Bronchial epithelial cell (primary cell): ENCODE measurements around the gene LONP1. TPM values are rescaled to one million over a fixed set of nuclear protein-coding genes. Genes with fewer than 3 reads are reported as not detected.
A peak's percentile ranks its signal among the peaks of the same experiment; 100 is the strongest.

Experiments
- DNase-seq: peaks from one replicate; pipeline ENCODE4 v3.0.0-alpha.2; 2010; ENCODE audit warnings: low read depth
- FAIRE-seq: peaks from 2 replicates; lab custom pipeline; 2011; peaks lifted over from hg19 to GRCh38; lab: Jason Lieb, UNC
- H3K27me3 ChIP-seq: 2 replicates; pipeline ENCODE4 v1.5.1; 2011; ENCODE audit warnings: low read length; ENCODE audit not compliant: control insufficient read depth, insufficient read depth
- H3K36me3 ChIP-seq: 2 replicates; pipeline ENCODE4 v1.5.1; 2011; ENCODE audit warnings: low read length; ENCODE audit not compliant: control insufficient read depth, insufficient read depth
- H3K4me3 ChIP-seq: 2 replicates; pipeline ENCODE4 v1.5.1; 2011; ENCODE audit warnings: mild to moderate bottlenecking, low read depth, low read length, control low read depth
- CTCF ChIP-seq: IDR thresholded peaks from 2 replicates; pipeline ENCODE4 v1.5.1; 2011; ENCODE audit warnings: mild to moderate bottlenecking, moderate library complexity, low read length, control low read depth, inconsistent platforms; ENCODE audit not compliant: insufficient read depth, severe bottlenecking
- total RNA-seq: library from RNA; depleted of rRNA; stranded (reverse); fragments of >200 nt; gene quantifications from 2 replicates; pipeline ENCODE4 v1.2.1, GENCODE V29; 2014

Gene LONP1
- total RNA-seq, 1 donor from 2014 or later, result 220 TPM

- Histone ChIP-seq H3K27me3 (no peaks in the 10 kb centered on the region), H3K4me3 (peak overlapping the region; percentile 64), H3K36me3 (peaks cover 3% of the 10 kb centered on the region)
- FAIRE-seq (no peak), DNase-seq (no peak)
- TF ChIP-seq CTCF, result no peak
These were observed 33.7 kb downstream of the LONP1 start for GRCh38 chr19:5686326-5686646.

DNA sequence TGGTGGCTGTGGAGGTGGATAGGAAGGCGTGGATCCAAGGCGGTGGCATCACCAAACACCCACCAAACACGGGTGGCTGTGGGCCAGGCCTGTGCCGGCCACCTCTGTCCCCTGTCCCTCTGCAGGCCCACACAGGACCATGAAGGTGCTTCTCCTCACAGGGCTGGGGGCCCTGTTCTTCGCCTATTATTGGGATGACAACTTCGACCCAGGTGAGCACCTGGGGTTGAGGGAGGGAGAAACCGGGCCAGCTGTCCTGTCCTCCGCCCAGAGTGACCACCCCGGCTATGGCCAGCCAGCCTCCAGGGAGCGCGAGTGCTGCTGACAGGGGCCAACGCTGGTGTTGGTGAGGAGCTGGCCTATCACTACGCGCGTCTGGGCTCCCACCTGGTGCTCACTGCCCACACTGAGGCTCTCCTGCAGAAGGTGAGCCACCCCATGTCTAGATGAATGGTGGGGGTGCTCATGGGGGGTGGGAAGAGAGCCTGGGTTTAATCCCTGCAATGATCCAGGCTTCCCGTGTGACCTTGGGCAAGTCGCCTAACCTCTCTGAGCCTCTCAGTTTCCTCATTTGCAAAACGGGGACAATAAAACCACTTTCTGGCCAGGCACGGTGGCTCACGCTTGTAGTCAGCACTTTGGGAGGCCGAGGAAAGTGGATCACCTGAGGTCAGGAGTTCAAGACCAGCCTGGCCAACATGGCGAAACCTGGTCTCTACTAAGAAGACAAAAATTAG lies 35.1 kb downstream of the LONP1 start:
- no peaks in the 10 kb centered on the region for H3K27me3 ChIP-seq
- TF ChIP-seq CTCF, result no peak
- no peak overlapping the region for H3K4me3 ChIP-seq
- FAIRE-seq, result no peak
- no peak for DNase-seq
- no peaks in the 10 kb centered on the region for H3K36me3 ChIP-seq

DNA sequence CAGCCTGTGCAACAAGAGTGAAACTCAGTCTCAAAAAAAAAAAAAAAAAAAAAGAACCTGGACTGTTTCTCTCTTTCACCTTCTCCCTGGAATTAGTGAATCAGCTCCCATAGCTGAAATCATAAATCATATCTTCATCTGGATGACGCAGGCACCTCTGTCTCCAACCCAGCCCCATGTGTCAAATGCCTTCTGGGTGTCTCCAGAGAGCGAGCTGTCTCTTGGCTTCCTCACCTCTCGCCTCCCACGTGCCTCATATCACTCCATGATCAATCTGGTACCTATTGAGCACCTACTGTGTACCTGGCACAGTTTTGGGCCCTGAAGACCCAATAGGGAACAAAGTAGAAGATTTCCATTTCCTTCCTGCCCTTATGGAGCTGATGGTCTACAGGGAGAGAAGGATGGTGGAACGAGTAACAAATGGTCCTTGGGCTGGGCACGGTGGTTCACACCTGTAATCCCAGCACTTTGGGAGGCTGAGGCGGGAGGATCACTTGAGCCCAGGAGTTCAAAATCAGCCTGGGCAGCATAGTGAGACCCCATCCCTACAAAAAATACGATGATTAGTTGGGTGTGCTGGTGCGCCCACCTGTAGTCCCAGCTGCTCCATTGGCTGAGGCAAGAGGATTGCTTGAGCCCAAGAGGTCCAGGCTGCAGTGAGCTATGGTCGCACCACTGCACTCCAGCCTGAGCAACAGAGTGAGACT lies 36.6 kb downstream of the LONP1 start:
- FAIRE-seq, result no peak
- DNase-seq, result no peak
- peaks cover under 1% of the 10 kb centered on the region for H3K36me3 ChIP-seq
- no peaks in the 10 kb centered on the region for H3K27me3 ChIP-seq
- H3K4me3 ChIP-seq, result no peak overlapping the region
- no peak for TF ChIP-seq CTCF

GRCh38 chr19:5682107-5682482 lies 37.9 kb downstream of the LONP1 start:
- H3K4me3 ChIP-seq, result no peak overlapping the region
- no peaks in the 10 kb centered on the region for H3K27me3 ChIP-seq
- no peak for TF ChIP-seq CTCF
- H3K36me3 ChIP-seq, result peaks cover 5% of the 10 kb centered on the region
- DNase-seq (no peak), FAIRE-seq (no peak)

DNA sequence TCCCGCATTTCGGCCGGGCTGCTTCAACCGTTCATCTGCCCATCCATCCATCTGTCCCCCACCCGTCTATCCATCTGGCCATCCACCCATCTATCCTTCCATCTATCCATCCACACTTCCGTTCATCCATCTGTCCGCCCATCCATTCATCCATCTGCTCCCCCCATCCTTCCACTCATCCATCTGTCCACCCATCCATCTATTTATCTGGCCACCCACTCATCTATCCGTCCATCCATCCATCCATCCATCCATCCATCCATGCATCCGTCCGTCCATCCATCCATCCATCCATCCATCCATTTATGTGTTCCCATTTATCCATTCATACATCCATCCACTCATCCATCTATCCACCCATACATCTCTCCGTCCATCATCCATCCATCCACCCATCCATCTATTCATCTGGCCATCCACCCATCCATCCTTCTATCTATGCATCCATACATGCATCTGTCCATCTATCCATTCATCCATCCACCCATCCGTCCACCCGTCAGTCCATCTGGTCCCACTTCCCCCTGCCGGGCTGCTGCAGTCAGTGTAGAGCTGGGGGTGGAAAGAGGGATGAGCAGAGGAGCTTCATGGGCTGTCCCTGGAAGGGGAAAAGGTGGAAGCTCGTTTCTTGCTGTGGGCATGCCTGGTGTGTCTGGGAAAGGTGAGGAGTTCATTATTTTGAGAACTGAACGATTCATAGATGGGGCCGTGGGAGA lies 38.4 kb downstream of the LONP1 start:
- H3K36me3 ChIP-seq, result peaks cover 5% of the 10 kb centered on the region
- H3K4me3 ChIP-seq, result peak overlapping the region; percentile 80
- FAIRE-seq (no peak), DNase-seq (no peak)
- no peaks in the 10 kb centered on the region for H3K27me3 ChIP-seq
- no peak for TF ChIP-seq CTCF
